GM13977 (cell line): Measurements from ENCODE around the gene GXYLT2.

Experiments
- DNase-seq: peaks from one replicate; pipeline ENCODE4 v3.0.0; 2012; ENCODE audit warnings: low spot score
- CTCF ChIP-seq: IDR thresholded peaks from 2 replicates; pipeline ENCODE4 v1.5.1; 2012; ENCODE audit warnings: mild to moderate bottlenecking, control low read depth; ENCODE audit not compliant: insufficient read depth; ENCODE audit errors: extremely low read depth, missing control alignments
- in situ Hi-C: fragments of 300-500 bp; cut with MboI; formaldehyde crosslinking; loops from one replicate; pipeline ENCODE4 v1.12.0; 2022; ENCODE audit warnings: low sequenced_read_pairs, low pct_unique_long_range_greater_than_20kb, mixed read lengths, inconsistent platforms; ENCODE audit not compliant: unreplicated experiment

Gene GXYLT2

GRCh38 chr3:72968266-72968664, 80.4 kb downstream of the GXYLT2 start:
- DNase-seq, result no peak
- no peak for TF ChIP-seq CTCF
- in situ Hi-C loops, result no loop called here

- no peak for TF ChIP-seq CTCF
- no peak for DNase-seq
- in situ Hi-C loops, result no loop called here
These were observed 81.9 kb downstream of the GXYLT2 start for GRCh38 chr3:72969766-72970165.

GRCh38 chr3:72970942-72971341, 83.1 kb downstream of the GXYLT2 start:
- no peak for DNase-seq
- no peak for TF ChIP-seq CTCF
- in situ Hi-C loops, result no loop called here

GRCh38 chr3:72972706-72973030, 84.8 kb downstream of the GXYLT2 start:
- in situ Hi-C loops, result no loop called here
- no peak for DNase-seq
- TF ChIP-seq CTCF, result no peak

- TF ChIP-seq CTCF, result no peak
- in situ Hi-C loops, result no loop called here
- no peak for DNase-seq
These were observed 85.3 kb downstream of the GXYLT2 start for GRCh38 chr3:72973031-72973723.

- in situ Hi-C loops, result no loop called here
- TF ChIP-seq CTCF, result no peak
- DNase-seq, result no peak
These were observed 85.9 kb downstream of the GXYLT2 start for GRCh38 chr3:72973786-72974185.

GRCh38 chr3:72974956-72975355, 87.1 kb downstream of the GXYLT2 start:
- in situ Hi-C loops, result no loop called here
- no peak for DNase-seq
- TF ChIP-seq CTCF, result no peak
